Epithelial cell of esophagus (primary cell): ENCODE measurements around the gene NDRG3.

ENCODE experiments used
- DNase-seq: peaks from one replicate; pipeline ENCODE4 v3.0.0; 2010; ENCODE audit warnings: low read depth
- H3K4me3 ChIP-seq: 2 replicates; pipeline ENCODE4 v1.5.1; 2011; ENCODE audit warnings: mild to moderate bottlenecking, low read length, control low read depth
- TF ChIP-seq, protein P1 (sequence below): IDR thresholded peaks from 2 replicates; pipeline ENCODE4 v1.5.1; 2011; ENCODE audit warnings: low read depth, mild to moderate bottlenecking, low read length, control low read depth, inconsistent platforms; ENCODE audit not compliant: insufficient read depth; ENCODE audit errors: missing control alignments

Gene NDRG3

DNA sequence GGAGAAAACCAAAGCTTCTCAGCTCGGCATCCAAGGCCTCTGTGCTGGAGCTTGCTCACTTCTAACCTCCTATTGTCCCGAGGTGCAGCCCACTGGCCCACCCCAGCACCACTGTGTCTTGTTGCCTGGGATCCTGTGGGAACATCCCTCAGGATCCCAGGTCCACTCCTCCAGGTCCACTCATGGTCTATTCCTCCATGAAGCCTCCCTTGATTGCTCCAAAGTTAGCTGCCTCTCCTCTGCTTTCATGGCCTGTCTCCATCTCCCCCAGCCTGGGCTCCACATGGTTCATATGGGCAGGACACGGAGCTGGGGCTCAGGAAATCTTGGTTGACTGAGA lies 113.8 kb downstream of the NDRG3 start:
- TF ChIP-seq, protein P1, sequence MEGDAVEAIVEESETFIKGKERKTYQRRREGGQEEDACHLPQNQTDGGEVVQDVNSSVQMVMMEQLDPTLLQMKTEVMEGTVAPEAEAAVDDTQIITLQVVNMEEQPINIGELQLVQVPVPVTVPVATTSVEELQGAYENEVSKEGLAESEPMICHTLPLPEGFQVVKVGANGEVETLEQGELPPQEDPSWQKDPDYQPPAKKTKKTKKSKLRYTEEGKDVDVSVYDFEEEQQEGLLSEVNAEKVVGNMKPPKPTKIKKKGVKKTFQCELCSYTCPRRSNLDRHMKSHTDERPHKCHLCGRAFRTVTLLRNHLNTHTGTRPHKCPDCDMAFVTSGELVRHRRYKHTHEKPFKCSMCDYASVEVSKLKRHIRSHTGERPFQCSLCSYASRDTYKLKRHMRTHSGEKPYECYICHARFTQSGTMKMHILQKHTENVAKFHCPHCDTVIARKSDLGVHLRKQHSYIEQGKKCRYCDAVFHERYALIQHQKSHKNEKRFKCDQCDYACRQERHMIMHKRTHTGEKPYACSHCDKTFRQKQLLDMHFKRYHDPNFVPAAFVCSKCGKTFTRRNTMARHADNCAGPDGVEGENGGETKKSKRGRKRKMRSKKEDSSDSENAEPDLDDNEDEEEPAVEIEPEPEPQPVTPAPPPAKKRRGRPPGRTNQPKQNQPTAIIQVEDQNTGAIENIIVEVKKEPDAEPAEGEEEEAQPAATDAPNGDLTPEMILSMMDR: no peak
- no peak overlapping the region for H3K4me3 ChIP-seq
- no peak for DNase-seq

DNA sequence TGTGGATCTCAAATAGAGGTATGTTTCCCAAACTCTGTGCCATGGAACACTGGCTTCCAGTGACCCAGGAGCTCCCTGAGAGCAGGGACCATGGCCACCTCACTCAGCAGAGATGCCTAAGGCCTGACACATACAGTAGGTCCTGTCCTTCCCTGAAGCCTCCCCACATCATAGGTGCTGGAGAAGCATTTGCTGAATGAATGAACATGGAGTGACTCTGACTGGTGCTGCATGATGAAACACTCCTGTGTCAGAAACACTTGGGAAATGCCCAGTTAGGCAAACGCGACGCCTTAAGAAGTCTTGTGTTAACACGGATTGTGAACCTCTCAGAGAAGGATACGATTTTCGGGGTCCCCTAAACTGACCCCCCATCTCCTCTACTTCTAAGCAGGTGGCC lies 114.2 kb downstream of the NDRG3 start:
- TF ChIP-seq, protein P1: no peak
- DNase-seq: peak; percentile 72
- H3K4me3 ChIP-seq: no peak overlapping the region

DNA sequence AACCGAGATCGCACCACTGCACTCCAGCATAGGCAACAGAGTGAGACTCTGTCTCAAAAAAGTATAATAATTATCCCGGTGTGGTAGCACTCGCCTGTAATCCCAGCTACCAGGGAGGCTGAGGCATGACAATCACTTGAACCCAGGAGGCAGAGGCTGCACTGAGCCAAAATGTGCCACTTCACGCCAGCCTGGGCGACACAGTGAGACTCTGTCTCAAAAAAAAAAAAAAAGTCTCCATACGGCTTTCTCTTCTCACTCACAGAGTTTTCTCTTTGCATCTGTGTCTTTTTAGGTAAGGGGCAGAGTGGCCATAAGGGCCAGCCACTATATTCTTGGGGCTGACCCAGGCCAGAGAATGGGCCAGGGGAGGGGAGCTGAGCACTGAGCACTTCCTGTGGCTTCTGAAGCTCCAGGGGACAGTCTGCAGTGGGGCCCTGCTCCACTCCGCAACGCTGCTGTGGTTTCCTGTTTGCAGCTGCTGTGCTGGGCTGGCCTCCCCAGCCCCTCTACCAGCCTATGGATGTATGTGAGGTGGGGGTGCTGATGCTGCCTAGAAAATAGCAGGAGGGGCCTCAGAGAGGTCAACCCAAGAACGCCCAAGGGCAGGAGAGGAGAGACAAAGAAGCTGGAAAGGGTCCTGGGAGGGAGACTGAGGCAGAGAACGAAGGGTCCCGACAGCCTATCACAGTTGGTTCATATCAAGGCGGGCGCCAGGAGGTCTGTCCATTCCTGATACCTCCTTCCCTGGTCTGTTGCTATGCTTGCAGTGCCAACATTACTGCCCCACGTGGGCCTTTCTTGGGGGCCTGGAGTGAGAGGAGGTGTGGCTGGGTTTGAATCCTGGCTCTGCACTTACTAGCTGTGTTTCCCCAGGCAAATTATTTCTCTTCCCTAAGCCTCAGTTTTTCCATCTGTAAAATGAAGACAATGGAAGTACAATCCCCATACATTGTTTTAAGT lies 115.9 kb downstream of the NDRG3 start:
- TF ChIP-seq, protein P1: no peak
- DNase-seq: no peak
- no peak overlapping the region for H3K4me3 ChIP-seq

DNA sequence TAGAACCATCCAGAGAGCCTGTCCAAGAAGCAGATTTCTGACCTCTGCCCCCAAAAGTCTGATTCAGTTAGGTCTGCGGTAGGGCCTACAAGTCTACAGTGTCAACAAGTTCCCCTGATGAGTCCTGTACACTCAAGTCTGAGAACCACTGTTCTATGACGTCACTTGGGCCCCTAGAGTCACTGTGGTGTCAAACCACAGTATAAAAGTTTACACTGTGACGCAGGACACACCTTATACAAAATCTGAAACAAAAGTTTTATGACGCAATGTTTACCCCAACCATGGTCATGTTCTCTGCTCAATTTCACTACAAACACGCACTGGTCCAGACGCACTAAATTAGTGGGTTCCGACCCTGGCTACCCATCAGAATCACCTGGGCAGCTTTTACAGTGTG lies 117.8 kb downstream of the NDRG3 start:
- DNase-seq: no peak
- TF ChIP-seq, protein P1: no peak
- no peak overlapping the region for H3K4me3 ChIP-seq

DNA sequence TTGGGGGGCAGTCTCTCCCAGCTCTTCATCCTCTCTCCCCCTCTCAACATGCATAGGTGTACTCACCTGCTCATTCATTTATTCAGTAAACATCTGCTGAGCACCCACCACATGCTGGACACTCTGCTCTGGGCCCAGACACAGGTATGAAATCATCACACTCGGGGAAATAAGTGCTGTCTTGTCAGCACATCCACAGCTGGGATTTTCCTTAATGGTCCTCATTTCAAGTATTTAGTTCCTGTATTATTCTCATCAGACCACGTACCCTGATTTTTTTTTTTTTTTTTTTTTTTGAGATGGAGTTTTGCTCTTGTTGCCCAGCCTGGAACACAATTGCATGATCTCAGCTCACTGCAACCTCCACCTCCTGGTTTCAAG lies 121.0 kb downstream of the NDRG3 start:
- H3K4me3 ChIP-seq: no peak overlapping the region
- TF ChIP-seq, protein P1: no peak
- no peak for DNase-seq

DNA sequence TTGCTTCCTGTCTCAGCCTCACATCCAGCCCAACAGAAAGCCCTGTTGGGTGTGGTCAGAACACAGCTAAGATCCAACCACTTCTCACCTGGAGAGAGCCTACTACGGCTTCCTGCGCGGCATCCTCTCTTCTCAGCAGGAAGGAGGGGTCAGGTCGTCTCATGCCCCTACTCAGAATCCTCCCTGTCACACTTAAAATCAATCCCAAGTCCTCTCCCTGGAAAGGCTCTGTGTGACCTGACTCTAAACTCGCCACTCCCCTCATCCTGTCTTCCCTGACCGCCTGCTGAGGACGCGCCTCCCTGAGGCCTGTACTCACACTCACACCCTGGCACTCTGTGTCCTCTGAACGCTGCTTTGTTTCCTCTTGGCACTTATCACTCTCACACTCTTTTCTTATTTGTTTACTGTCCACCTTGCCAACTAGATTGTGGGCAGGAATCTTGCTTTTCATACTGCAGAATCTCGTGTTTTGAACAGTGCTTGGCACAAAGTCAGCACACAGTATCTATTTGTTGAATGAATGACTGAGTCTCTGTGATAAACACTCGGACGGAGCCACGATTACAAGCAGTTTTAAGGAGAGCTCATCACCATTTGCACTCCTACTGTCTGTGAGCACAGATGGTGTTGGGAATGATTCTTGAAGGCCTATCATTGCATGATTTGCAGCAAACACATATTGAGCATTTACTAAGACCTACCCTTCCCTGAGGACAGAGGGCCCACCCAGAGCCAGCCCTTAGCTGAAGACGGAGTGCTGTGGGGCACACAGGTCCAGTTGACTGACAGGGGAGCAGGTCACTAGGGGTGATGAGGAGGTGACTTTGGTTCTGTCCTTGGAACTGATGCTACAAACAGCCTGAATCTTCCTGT lies 121.6 kb downstream of the NDRG3 start:
- no peak for DNase-seq
- H3K4me3 ChIP-seq: no peak overlapping the region
- TF ChIP-seq, protein P1: no peak
